ENCODE results near the gene GABPB1. TPM values are rescaled to one million over a fixed set of nuclear protein-coding genes. Genes with fewer than 3 reads are reported as not detected.

The GABPB1 gene
- total and polyA plus RNA-seq, 9 donors: 7.0 to 21.9 (median 15.1) TPM

DNA sequence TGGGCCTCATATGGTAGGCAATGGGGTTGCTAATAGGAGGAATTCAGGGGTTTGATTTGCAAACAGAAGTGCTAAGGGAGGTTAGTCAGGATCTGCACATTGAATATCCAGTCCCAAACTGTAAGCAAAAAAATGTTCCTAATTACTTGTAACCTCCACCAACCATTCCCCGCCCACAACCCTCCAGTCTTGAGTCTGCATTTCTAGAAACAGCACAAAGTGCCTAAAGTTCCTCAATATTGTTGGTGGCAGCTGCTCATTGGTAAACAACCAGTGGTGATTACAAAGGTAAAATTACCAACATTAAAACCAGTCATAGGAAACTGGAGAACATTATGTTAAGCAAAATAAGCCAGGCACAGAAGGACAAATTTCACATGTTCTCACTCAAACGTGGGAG lies 108.4 kb downstream of the GABPB1 start:
- intact Hi-C loops (cut with DNase I): no loop called here
- no peak for DNase-seq

DNA sequence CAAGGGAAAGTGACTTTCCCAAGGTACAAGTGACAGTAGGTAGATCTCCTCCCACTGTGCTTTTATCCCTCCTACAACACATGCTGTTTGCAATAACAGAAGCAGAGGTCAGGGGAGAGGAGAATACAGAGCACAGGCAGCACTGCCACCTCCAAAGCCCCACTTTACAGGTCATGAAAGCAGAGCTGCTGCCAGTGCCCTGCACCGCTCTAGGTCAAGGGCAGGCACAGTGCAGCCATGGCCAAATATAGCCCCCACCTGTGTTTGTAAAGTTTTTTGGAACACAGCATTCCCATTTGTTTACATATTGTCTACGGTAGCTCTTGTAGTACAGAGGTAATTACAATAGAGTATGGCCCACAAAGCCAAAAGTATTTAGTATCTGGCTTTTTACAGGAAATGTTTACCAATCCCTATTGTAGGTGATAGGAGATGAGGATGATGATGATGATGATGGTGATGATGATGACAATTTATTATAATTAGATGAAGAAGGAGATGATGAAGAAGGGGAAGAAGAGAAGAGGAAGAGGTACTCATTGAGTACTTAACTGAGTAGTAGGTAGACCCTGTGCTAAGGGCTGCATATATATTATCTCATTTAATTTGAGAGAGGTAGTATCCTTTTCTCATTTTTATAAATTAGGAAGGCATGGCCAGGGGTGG lies 109.9 kb downstream of the GABPB1 start:
- no peak for TF ChIP-seq POLR2A (IDR thresholded peaks at IDR 0.05)
- TF ChIP-seq, protein P1, sequence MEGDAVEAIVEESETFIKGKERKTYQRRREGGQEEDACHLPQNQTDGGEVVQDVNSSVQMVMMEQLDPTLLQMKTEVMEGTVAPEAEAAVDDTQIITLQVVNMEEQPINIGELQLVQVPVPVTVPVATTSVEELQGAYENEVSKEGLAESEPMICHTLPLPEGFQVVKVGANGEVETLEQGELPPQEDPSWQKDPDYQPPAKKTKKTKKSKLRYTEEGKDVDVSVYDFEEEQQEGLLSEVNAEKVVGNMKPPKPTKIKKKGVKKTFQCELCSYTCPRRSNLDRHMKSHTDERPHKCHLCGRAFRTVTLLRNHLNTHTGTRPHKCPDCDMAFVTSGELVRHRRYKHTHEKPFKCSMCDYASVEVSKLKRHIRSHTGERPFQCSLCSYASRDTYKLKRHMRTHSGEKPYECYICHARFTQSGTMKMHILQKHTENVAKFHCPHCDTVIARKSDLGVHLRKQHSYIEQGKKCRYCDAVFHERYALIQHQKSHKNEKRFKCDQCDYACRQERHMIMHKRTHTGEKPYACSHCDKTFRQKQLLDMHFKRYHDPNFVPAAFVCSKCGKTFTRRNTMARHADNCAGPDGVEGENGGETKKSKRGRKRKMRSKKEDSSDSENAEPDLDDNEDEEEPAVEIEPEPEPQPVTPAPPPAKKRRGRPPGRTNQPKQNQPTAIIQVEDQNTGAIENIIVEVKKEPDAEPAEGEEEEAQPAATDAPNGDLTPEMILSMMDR (IDR thresholded peaks at IDR 0.05): no peak
- no peak for TF ChIP-seq EP300 (IDR thresholded peaks at IDR 0.05)
- 50 to 69% (median 64%) methylated on average over 2 of the region's 2 CpGs for WGBS, 3 donors
- Histone ChIP-seq H3K9me3 (no peaks in the 10 kb centered on the region), H3K27ac (no peak overlapping the region), H3K4me1 (ENCODE audit: insufficient read depth) (no peaks in the 10 kb centered on the region), H3K4me3 (no peak overlapping the region), H3K36me3 (no peaks in the 10 kb centered on the region), H3K27me3 (no peaks in the 10 kb centered on the region)
- DNase-seq: no peak
- intact Hi-C loops (cut with DNase I): no loop called here

More for the DNA sequence above, 108.4 kb downstream of the GABPB1 start:
- Histone ChIP-seq H3K9me3 (no peaks in the 10 kb centered on the region), H3K4me3 (no peak overlapping the region), H3K36me3 (no peaks in the 10 kb centered on the region), H3K4me1 (ENCODE audit: insufficient read depth) (no peaks in the 10 kb centered on the region), H3K27me3 (no peaks in the 10 kb centered on the region), H3K27ac (no peak overlapping the region)
- WGBS, 3 donors: 61 to 68% (median 66%) methylated on average over 2 of the region's 2 CpGs
- TF ChIP-seq, protein P1 (IDR thresholded peaks at IDR 0.05): no peak
- no peak for TF ChIP-seq POLR2A (IDR thresholded peaks at IDR 0.05)
- no peak for TF ChIP-seq EP300 (IDR thresholded peaks at IDR 0.05)

DNA sequence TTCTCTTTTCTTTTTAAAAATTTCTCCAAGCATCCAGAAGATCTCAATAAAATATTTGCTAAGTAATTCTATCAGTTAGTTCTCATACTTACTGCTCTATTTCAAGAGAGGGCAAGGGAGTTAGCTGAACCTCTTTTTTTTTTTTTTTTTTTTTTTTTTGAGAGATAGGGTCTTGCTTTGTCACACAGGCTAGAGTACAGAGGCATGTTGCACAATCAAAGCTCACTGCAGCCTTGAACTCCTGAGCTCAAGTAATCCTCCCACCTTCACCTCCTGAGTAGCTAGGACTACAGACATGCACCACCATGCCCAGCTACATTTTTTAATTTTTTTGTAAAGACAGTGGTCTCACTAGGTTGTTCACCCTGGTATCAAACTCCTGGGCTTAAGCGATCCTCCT lies 110.8 kb downstream of the GABPB1 start:
- no peak for TF ChIP-seq EP300 (IDR thresholded peaks at IDR 0.05)
- no peak for TF ChIP-seq POLR2A (IDR thresholded peaks at IDR 0.05)
- TF ChIP-seq, protein P1 (IDR thresholded peaks at IDR 0.05): no peak
- Histone ChIP-seq H3K4me1 (ENCODE audit: insufficient read depth) (no peaks in the 10 kb centered on the region), H3K36me3 (no peaks in the 10 kb centered on the region), H3K4me3 (no peak overlapping the region), H3K27ac (no peak overlapping the region), H3K9me3 (no peaks in the 10 kb centered on the region), H3K27me3 (no peaks in the 10 kb centered on the region)
- DNase-seq: peak in 1 of 5 donors; percentile 15
- 89 to 100% (median 96%) methylated on average over 1 of the region's 1 CpG for WGBS, 3 donors
- intact Hi-C loops (cut with DNase I): no loop called here

DNA sequence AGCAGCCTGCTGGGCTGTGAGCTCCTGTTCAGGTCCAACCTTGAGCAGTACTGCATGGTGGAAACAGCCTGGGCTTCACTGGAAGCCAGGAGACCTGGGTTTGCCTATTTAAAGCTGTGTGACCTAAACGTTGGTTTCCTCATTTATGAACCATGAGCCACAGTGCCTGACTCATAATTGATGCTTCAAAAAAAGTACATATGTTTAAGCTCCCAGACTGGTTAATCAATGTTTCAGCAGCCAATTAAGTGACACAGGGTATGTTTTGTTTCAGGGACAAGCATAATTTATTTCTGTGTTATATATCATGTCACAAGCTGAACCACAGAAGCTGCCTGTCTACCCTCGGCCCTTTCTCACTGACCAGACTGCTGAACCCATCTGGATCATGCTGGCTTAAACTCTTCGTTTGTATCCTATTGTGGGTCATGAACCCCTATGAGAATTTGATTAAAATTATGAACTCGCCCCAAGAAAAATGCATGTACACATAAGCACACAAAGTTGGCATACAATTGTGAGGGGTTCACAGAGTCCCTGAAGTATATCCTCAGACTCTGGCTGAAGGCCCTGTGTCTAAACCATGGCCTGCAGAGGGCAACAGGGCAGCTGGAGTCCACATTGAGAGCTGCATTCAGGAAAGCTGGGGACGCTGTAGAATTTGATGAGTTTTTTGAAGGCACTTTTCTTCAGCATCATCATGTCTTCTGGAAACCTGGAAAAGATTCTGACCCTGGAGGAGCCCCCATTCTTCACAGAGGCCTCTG lies 113.1 kb downstream of the GABPB1 start:
- Histone ChIP-seq H3K27ac (no peak overlapping the region), H3K27me3 (no peaks in the 10 kb centered on the region), H3K36me3 (no peaks in the 10 kb centered on the region), H3K9me3 (no peaks in the 10 kb centered on the region), H3K4me3 (no peak overlapping the region), H3K4me1 (ENCODE audit: insufficient read depth) (no peaks in the 10 kb centered on the region)
- no peak for DNase-seq
- TF ChIP-seq, protein P1 (IDR thresholded peaks at IDR 0.05): no peak
- TF ChIP-seq POLR2A (IDR thresholded peaks at IDR 0.05) (no peak), EP300 (IDR thresholded peaks at IDR 0.05) (no peak)
- intact Hi-C loops (cut with DNase I): loop anchor here in 1 of 4 donors (2.0 kb wide), 1 partner anchor 311 kb away; no protein-coding TSS in a partner anchor
- WGBS, 3 donors: 74 to 78% (median 76%) methylated on average over 5 of the region's 5 CpGs
